GM18861 (cell line): ENCODE data around the gene KCNMA1.

ENCODE experiments used
- ATAC-seq: cut with Tn5 transposase; IDR thresholded peaks from one replicate; pipeline ENCODE4 v1.9.1; 2021; ENCODE audit not compliant: unreplicated experiment

Gene KCNMA1

GRCh38 chr10:77077316-77077945 lies 560.2 kb downstream of the KCNMA1 start:
- ATAC-seq, result no peak

GRCh38 chr10:77075926-77076325 lies 561.7 kb downstream of the KCNMA1 start:
- ATAC-seq, result no peak

DNA sequence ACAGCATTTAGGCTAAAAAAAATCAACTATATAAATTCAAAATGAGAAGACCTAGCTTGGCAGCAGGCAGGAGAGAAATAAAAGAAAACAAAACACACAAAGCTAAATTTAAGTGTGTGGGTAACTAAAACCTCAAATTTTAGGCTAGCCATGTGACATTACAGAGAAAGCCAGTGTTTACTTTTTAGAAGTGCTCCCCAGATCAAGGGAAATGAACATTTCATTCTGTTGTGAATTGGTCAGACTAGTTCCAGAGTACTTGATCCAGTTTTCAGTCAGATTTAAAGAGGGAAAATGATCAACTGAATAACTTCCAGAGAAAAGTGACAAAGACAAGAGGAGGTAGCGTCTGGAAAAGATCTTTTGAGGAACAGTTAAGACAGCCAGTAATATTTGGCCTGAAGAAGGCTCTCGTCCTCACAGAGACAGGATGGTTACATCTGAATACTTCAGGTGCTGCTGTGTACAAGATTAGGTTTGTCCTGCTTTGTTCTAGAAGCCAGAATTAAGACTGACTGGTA lies 563.4 kb downstream of the KCNMA1 start:
- ATAC-seq, result no peak

DNA sequence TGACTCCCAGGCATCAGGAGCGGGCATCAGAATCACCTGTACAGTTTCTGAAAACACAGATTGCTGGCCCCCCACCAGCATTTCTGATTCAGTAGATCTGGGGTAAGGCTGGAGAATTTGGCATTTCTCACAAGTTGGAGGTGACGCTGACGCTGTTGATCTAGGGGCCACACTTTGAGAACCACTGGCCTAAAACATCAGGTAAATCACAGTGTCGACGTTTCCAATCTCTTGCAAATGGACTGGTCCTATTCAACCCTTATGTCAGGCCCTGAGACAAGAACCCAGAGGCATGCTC lies 564.0 kb downstream of the KCNMA1 start:
- no peak for ATAC-seq

DNA sequence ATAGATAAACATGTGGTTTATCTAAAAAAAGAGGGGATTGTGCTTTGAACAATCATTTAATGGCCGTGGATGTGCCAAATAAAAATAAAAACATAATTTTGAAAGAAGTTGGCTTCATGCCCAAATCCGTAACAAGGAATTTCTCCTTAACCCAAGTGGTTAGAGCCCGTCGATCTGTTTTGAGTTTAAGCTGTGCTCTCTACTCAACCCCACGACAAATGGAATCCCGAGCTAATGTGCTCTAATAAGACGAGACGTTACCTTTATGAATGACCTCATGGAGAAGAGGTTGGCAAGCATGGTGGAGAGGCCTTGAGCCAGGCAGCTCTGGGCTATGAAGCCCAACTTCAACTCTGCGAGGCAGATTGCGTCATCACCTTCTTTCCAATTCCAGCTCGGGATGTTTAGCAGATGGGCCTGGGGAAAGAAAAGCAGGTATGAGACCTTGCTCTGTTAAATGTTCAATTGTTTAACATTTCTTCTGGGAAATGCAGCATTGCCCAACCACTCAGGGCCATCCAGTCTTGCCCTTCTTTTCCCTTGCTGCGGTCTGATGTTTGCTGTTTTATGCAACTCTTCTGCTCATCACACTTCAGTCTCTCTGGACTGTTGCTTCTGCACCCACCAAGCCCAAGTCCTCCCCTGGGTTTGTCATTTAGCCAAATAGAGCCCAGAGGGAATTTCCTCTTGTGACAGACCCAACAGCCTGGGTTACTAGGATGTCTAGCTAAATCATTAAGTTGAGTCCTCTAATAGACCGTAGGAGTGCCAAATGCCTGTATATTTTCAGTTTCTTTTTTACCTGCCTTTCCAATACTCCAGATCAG lies 564.6 kb downstream of the KCNMA1 start:
- no peak for ATAC-seq

DNA sequence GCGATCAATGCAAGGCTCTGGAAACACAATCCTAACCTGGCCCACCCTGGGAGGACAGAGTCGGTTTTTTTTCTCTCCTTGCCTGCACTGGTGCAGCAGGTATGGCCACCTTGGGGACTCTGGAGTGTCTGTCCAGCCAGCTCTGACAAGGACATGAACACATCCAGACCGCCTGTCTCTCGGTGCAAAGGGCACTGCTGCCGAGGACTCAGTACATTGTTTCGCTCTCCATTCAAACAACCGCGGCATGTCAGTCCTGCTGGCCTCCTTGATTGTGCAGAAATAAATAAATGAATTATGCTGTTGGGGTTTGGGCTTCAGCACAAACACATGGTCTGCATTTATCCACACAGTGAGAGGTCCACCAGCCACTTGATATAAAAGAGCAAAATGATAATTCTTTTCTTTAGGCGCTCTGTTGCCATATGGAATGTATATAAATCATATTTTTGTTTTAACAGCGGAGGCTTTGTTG lies 565.2 kb downstream of the KCNMA1 start:
- no peak for ATAC-seq

- ATAC-seq, result no peak
These were observed 565.7 kb downstream of the KCNMA1 start for GRCh38 chr10:77071956-77072355.

GRCh38 chr10:77071001-77071511 lies 566.6 kb downstream of the KCNMA1 start:
- no peak for ATAC-seq

DNA sequence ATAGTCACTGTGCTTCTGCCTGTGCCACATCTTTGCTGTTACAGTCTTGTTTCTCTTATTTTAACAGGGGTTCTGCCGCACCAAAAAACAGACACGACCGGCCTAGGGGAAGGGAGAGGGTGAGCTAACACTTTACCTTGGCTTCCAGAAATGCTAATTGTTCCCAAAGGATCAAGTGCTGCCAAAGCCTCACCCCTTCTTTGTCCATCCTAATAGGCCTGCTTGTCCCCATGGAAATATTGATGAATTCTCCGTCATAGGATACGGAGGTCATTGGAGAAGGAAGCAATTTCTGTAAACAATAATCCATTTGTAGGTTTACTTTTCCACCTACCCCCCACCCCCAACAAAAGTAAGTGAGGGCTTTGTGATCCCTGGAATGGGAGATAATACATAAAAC lies 567.3 kb downstream of the KCNMA1 start:
- no peak for ATAC-seq

- ATAC-seq, result no peak
These were observed 568.6 kb downstream of the KCNMA1 start for GRCh38 chr10:77068969-77069368.

GRCh38 chr10:77068272-77068671 lies 569.3 kb downstream of the KCNMA1 start:
- ATAC-seq, result no peak

GRCh38 chr10:77062381-77062780 lies 575.2 kb downstream of the KCNMA1 start:
- ATAC-seq, result no peak

DNA sequence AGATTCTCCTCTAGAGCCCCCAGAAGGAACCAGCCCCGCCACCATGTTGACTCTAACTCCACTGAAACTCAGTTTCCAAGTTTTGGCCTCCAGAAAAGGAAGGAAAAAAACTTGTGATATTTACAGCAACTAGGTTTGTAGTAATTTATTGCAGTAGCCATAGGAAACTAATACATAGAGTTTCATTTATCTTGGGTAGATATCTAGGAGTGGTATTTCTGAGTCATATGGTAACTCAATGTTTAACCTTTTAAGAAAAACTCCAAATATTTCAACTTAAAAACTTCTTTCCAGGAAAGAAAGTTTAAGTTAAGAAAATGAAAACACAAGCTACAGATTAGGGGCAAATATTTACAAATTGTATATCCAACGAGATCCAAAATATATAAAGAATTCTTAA lies 576.7 kb downstream of the KCNMA1 start:
- ATAC-seq, result no peak

DNA sequence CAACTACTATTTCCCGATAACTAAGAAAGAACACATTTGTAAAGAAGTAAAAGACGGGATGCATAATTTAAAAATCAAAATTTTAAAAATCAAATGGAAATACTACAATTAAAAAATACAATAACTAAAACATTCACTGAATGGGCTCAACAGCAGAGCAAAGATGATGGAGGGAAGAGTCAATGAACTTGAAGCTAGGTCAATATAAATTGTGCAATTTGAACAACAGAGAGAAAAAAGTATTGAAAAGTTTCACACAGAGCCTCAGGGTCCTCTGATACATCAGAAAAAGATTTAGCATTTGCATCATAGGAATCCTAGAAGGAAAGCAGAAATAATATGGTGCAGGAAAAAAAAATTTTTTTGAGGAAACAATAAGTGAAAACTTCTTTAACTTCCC lies 581.0 kb downstream of the KCNMA1 start:
- ATAC-seq, result no peak

- ATAC-seq, result no peak
These were observed 585.0 kb downstream of the KCNMA1 start for GRCh38 chr10:77052593-77052992.

DNA sequence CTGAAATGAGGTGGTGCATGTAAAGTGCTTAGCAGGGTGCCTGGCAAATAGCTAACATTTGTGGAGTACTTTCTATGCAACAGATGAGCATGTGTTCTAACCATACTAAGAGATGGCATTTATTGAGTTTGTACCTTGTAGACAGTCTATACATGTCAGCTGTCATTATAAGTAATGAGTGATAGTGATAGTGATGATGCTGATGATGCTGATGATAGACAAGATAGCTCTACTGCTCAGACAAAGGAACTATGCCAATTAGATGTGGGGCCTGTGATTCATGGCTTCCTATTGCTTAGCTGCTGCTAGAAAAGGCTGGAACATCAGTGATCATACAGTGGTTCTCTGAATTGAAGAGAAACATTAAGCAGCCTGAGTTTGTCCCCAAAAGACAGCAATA lies 585.8 kb downstream of the KCNMA1 start:
- ATAC-seq, result no peak

DNA sequence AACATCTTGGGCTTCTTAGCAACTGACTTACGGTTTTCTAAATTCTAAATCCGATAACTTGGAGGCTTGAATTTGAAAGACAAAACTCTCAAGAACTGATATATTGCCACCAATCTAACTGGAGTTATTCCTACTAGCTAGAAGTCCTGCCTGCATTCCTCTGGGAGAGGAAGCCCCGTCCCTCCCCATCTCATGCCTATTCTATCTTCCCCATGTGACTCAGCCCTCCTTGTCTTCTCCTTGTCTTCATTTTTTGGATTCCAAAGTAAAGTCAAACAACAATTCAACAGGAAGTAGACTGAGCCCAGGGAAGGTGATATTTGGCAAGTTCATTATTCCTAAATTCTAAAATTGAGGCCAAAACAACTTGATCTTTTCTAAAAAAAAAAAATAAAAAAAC lies 587.7 kb downstream of the KCNMA1 start:
- ATAC-seq, result no peak

DNA sequence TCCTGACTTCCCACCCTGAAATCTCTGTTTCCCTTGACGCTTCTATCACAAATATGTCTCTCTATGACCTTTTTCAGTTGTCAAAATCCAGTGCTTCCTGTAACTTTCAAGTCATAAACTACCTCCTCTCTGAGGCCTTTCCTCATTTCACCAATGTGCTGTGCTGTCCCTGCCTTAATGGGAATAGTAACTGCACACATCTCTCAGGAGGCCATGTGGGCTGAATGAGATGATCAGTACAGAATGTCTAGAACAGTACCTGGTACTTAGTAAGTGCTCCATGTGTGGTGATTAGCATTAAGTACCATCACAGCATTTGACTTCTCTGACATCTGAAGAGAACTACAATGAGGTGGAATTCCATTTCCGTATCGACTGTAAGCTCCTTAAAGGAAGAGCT lies 588.5 kb downstream of the KCNMA1 start:
- ATAC-seq, result no peak

DNA sequence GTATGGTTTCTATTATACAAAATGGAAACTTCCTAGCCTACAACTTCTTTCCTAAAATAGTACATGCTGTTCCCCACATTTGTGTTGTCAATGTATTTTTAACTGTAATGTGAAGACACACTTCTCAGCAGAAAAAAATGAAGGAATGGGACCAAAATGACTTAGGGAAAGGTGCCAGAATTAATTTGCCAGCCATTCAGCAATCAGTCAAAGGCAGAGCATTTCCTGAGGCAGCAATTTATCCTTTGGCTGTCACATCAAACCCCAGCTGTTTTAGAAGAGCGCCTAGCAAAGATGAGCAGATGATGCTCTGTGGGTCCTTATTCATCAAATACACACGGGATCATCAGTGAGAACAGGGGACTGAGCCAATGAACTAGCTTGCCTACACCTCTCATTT lies 592.5 kb downstream of the KCNMA1 start:
- ATAC-seq, result no peak

GRCh38 chr10:77043420-77043763 lies 594.2 kb downstream of the KCNMA1 start:
- no peak for ATAC-seq

DNA sequence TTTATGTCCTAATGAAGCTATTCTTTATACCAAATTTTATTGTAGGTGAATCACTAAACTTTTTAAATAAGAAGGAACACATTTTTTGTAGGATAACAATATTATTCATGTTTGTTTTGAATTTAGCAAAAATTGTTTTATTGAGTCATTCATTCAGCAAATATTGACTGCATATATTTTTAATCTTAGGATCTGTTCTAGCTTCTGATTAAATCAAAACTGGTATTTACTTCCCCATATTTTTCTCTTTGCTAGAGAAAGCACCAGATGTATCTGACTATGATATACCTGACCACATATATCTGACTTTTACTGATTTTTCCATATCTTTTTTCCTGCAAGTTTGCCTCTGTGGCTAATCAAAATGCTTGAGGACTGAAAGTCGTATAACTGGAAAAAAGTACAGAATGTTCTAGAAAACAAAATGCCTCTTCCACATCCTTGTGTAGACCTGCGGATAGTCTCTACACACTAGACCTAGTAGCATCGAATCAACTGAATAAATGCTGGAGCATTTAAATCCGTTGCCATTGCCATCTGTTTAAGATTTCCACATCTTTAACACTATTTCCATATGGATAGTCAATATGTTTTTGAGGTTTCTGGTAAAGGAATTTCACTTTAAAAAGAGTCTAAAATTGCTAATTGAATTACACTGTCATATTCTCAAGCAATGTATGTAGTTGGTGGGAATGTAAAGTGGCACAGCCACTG lies 594.7 kb downstream of the KCNMA1 start:
- ATAC-seq, result no peak
